Kidney (tissue), 14 donors: ENCODE measurements around the gene SLAMF9. TPM values are rescaled to one million over a fixed set of nuclear protein-coding genes. Genes with fewer than 3 reads are reported as not detected.

Experiments
- DNase-seq, 5 donors: peaks; one replicate each; pipeline ENCODE4 v3.0.0-alpha.2; 2013 to 2020
- FAIRE-seq: peaks from 2 replicates; lab custom pipeline; 2012; peaks lifted over from hg19 to GRCh38; lab: Jason Lieb, UNC
- H3K27ac ChIP-seq, 2 donors: one replicate each; pipeline ENCODE4 v1.7.0; 2013; ENCODE audit warnings: low read depth in 2 of 2, low read length in 2 of 2, inconsistent platforms in 1 of 2
- H3K27me3 ChIP-seq: one replicate; pipeline ENCODE4 v1.7.1; 2013; ENCODE audit warnings: low read length, inconsistent platforms; ENCODE audit not compliant: control insufficient read depth, insufficient read depth
- H3K36me3 ChIP-seq, 3 donors: one replicate each; pipeline versions ENCODE4 v1.7.0 to v1.7.1; 2013; ENCODE audit warnings: low read length in 3 of 3, control low read depth in 1 of 3, inconsistent platforms in 1 of 3; ENCODE audit not compliant: insufficient read depth in 3 of 3, control insufficient read depth in 2 of 3
- H3K4me1 ChIP-seq, 3 donors: one replicate each; pipeline versions ENCODE4 v1.7.0 to v1.7.1; 2013; ENCODE audit warnings: low read length in 3 of 3, inconsistent platforms in 1 of 3, low read depth in 1 of 3; ENCODE audit not compliant: control insufficient read depth in 2 of 3, insufficient read depth in 2 of 3
- H3K4me3 ChIP-seq, 3 donors: one replicate each; pipeline versions ENCODE4 v1.7.0 to v1.8.1; 2013; ENCODE audit warnings: low read length in 3 of 3, control low read depth in 1 of 3, inconsistent platforms in 1 of 3
- H3K9ac ChIP-seq, 3 donors: one replicate each; pipeline versions ENCODE4 v1.7.0 to v1.7.1; 2013; ENCODE audit warnings: low read length in 3 of 3, control low read depth in 1 of 3, inconsistent platforms in 1 of 3
- H3K9me3 ChIP-seq, 3 donors: one replicate each; pipeline versions ENCODE4 v1.7.0 to v1.7.1; 2013; ENCODE audit warnings: low read length in 3 of 3, control low read depth in 1 of 3, inconsistent platforms in 1 of 3; ENCODE audit not compliant: control insufficient read depth in 2 of 3, insufficient read depth in 1 of 3
- CTCF ChIP-seq: IDR thresholded peaks from 3 replicates; pipeline ENCODE4 v1.5.1; 2012; ENCODE audit warnings: mild to moderate bottlenecking, moderate library complexity, borderline replicate concordance; ENCODE audit not compliant: insufficient read depth; ENCODE audit errors: extremely low read depth
- intact Hi-C: fragments of 100-400 bp; cut with DNase I; formaldehyde crosslinking; loops from one replicate; pipeline ENCODE4 v1.11.1; 2022
- polyA plus RNA-seq: library from polyadenylated mRNA; stranded (reverse); fragments of 350-450 nt; fragmentation: Illumina TruSeq; extraction: RNeasy Lipid Tissue Mini Kit (QIAGEN cat#74804); gene quantifications from one replicate; pipeline ENCODE4 v1.2.3, GENCODE V29; 2014; ENCODE audit warnings: low read depth, low replicate concordance; ENCODE audit not compliant: insufficient read depth
- total RNA-seq: library from RNA; stranded (reverse); fragmentation: NEBNext Ultra II Directional; extraction: Animal tissue kit (Norgen Biotek cat#: 25700); gene quantifications from one replicate; pipeline ENCODE4 v1.2.1, GENCODE V29; 2021
- donor health status: control.
- donor health status: control.
- donor health status: control.
- donor health status: control.
- donor health status: control.
- donor health status: DM: yes; HTN: yes; CAD: no.
- donor health status: Normal renal cell carcinoma (clear cell type).

The SLAMF9 gene
- total and polyA plus RNA-seq, 2 donors from 2014 or later, result not detected

- no peak overlapping the region for H3K9ac ChIP-seq
- intact Hi-C loops, result no loop called here
- no peak overlapping the region for H3K27ac ChIP-seq
- H3K36me3 ChIP-seq, result no peaks in the 10 kb centered on the region
- FAIRE-seq (no peak), DNase-seq (no peak)
- no peaks in the 10 kb centered on the region for H3K4me1 ChIP-seq
- H3K27me3 ChIP-seq, result no peaks in the 10 kb centered on the region
- no peaks in the 10 kb centered on the region for H3K9me3 ChIP-seq
- TF ChIP-seq CTCF, result no peak
- no peak overlapping the region for H3K4me3 ChIP-seq
Observed at GRCh38 chr1:159962176-159962575, 8.1 kb upstream of the SLAMF9 start.

GRCh38 chr1:159961636-159962035 lies 7.6 kb upstream of the SLAMF9 start:
- Histone ChIP-seq H3K4me1 (no peaks in the 10 kb centered on the region), H3K27ac (no peak overlapping the region), H3K9ac (no peak overlapping the region), H3K27me3 (no peaks in the 10 kb centered on the region), H3K36me3 (no peaks in the 10 kb centered on the region), H3K4me3 (no peak overlapping the region), H3K9me3 (no peaks in the 10 kb centered on the region)
- no peak for DNase-seq
- FAIRE-seq, result no peak
- no peak for TF ChIP-seq CTCF
- intact Hi-C loops, result no loop called here

GRCh38 chr1:159960721-159961381 lies 6.8 kb upstream of the SLAMF9 start:
- H3K4me1 ChIP-seq, result no peaks in the 10 kb centered on the region
- no peak overlapping the region for H3K9ac ChIP-seq
- FAIRE-seq, result no peak
- H3K4me3 ChIP-seq, result no peak overlapping the region
- H3K9me3 ChIP-seq, result no peaks in the 10 kb centered on the region
- H3K27me3 ChIP-seq, result no peaks in the 10 kb centered on the region
- no peaks in the 10 kb centered on the region for H3K36me3 ChIP-seq
- intact Hi-C loops, result no loop called here
- no peak for TF ChIP-seq CTCF
- no peak for DNase-seq
- H3K27ac ChIP-seq, result no peak overlapping the region

- intact Hi-C loops, result no loop called here
- no peaks in the 10 kb centered on the region for H3K36me3 ChIP-seq
- H3K4me1 ChIP-seq, result no peaks in the 10 kb centered on the region
- no peak overlapping the region for H3K9ac ChIP-seq
- no peak for TF ChIP-seq CTCF
- FAIRE-seq (no peak), DNase-seq (no peak)
- H3K9me3 ChIP-seq, result no peaks in the 10 kb centered on the region
- no peaks in the 10 kb centered on the region for H3K27me3 ChIP-seq
- H3K4me3 ChIP-seq, result no peak overlapping the region
- no peak overlapping the region for H3K27ac ChIP-seq
Observed at GRCh38 chr1:159959451-159959850, 5.4 kb upstream of the SLAMF9 start.
